Neural cell (in vitro differentiated cells): ENCODE data around the gene RFTN1. TPM values are rescaled to one million over a fixed set of nuclear protein-coding genes. Genes with fewer than 3 reads are reported as not detected.

Experiments
- H2AFZ ChIP-seq: fragments of 200-600, 300-800 bp; sonication (generic), shearing (Covaris generic); 2 replicates; pipeline ENCODE4 v1.6.0; 2014; ENCODE audit warnings: low read depth, mild to moderate bottlenecking, antibody characterized with exemption, low read length, moderate library complexity
- H3F3A ChIP-seq: fragments of 200-600 bp; shearing (Covaris generic); 2 replicates; pipeline ENCODE4 v1.6.1; 2016; ENCODE audit warnings: mild to moderate bottlenecking, moderate library complexity, mixed read lengths, antibody characterized with exemption, low read length; ENCODE audit not compliant: insufficient read depth, poor library complexity, severe bottlenecking
- H3K27ac ChIP-seq: fragments of 200-600, 300-800 bp; sonication (generic), shearing (Covaris generic); 2 replicates; pipeline ENCODE4 v1.5.1; 2014; ENCODE audit warnings: mild to moderate bottlenecking, low read length, moderate library complexity
- H3K27me3 ChIP-seq: fragments of 300-800, 200-600 bp; sonication (generic), shearing (Covaris generic); 2 replicates; pipeline ENCODE4 v1.6.0; 2014; ENCODE audit warnings: mild to moderate bottlenecking, low read depth, low read length, moderate library complexity; ENCODE audit not compliant: insufficient read depth
- H3K36me3 ChIP-seq: fragments of 300-800, 200-600 bp; sonication (generic), shearing (Covaris generic); 2 replicates; pipeline ENCODE4 v1.5.1; 2014; ENCODE audit warnings: mild to moderate bottlenecking, antibody characterized with exemption, low read length, moderate library complexity; ENCODE audit not compliant: insufficient read depth
- H3K4me2 ChIP-seq: fragments of 300-800, 200-600 bp; sonication (generic), shearing (Covaris generic); 2 replicates; pipeline ENCODE4 v1.6.0; 2014; ENCODE audit warnings: mild to moderate bottlenecking, low read length
- H3K4me3 ChIP-seq: fragments of 300-800, 200-600 bp; sonication (generic), shearing (Covaris generic); 2 replicates; pipeline ENCODE4 v1.5.1; 2014; ENCODE audit warnings: mild to moderate bottlenecking, low read length, moderate library complexity
- H3K79me2 ChIP-seq: fragments of 200-600 bp; shearing (Covaris generic); replicated peaks from 2 replicates; pipeline ENCODE4 v1.6.0; 2014; ENCODE audit warnings: mild to moderate bottlenecking, low read length, moderate library complexity; ENCODE audit not compliant: insufficient read depth
- H3K9ac ChIP-seq: fragments of 300-800, 200-600 bp; sonication (generic), shearing (Covaris generic); 2 replicates; pipeline ENCODE4 v1.6.1; 2016; ENCODE audit warnings: mild to moderate bottlenecking, low read length, mixed read lengths
- H3K9me2 ChIP-seq: fragments of 200-600 bp; shearing (Covaris generic); 2 replicates; pipeline ENCODE4 v1.6.1; 2016; ENCODE audit warnings: mild to moderate bottlenecking, low read length, mixed read lengths; ENCODE audit not compliant: insufficient read depth
- H3K9me3 ChIP-seq: fragments of 200-600, 300-800 bp; sonication (generic), shearing (Covaris generic); 2 replicates; pipeline ENCODE4 v1.6.1; 2016; ENCODE audit warnings: mild to moderate bottlenecking, mixed run types, low read length, moderate library complexity, mixed read lengths
- H4K20me1 ChIP-seq: fragments of 200-600 bp; shearing (Covaris generic); 2 replicates; pipeline ENCODE4 v1.6.1; 2016; ENCODE audit warnings: mild to moderate bottlenecking, mixed run types; ENCODE audit not compliant: insufficient read depth
- CTCF ChIP-seq: fragments of 450-650 bp; IDR thresholded peaks from 2 replicates; pipeline ENCODE4 v1.5.1; 2014; ENCODE audit warnings: antibody characterized with exemption, mild to moderate bottlenecking, moderate library complexity; ENCODE audit not compliant: poor library complexity, severe bottlenecking
- EP300 ChIP-seq: fragments of 450-650 bp; conservative IDR thresholded peaks from 2 replicates; pipeline ENCODE4 v1.6.1; 2014; ENCODE audit warnings: antibody characterized with exemption, mild to moderate bottlenecking, moderate library complexity; ENCODE audit not compliant: poor library complexity, severe bottlenecking
- EZH2 ChIP-seq: fragments of 200-600, 300-800 bp; shearing (Covaris generic), sonication (generic); IDR thresholded peaks from 2 replicates; pipeline ENCODE4 v1.6.1; 2014; ENCODE audit warnings: antibody characterized with exemption, low read length, borderline replicate concordance, mild to moderate bottlenecking; ENCODE audit not compliant: insufficient read depth, poor library complexity, severe bottlenecking
- MXI1 ChIP-seq: fragments of 450-650 bp; conservative IDR thresholded peaks from 2 replicates; pipeline ENCODE4 v1.6.1; 2014; ENCODE audit warnings: antibody characterized with exemption, mild to moderate bottlenecking; ENCODE audit not compliant: poor library complexity, severe bottlenecking
- POLR2AphosphoS5 ChIP-seq: IDR thresholded peaks from 2 replicates; pipeline ENCODE4 v1.6.1; 2012
- RAD21 ChIP-seq: fragments of 450-650 bp; conservative IDR thresholded peaks from 2 replicates; pipeline ENCODE4 v1.6.1; 2014; ENCODE audit warnings: antibody characterized with exemption, mild to moderate bottlenecking, moderate library complexity
- REST ChIP-seq: IDR thresholded peaks from 2 replicates; pipeline ENCODE4 v1.6.1; 2012; ENCODE audit warnings: borderline replicate concordance
- SMC3 ChIP-seq: fragments of 450-650 bp; conservative IDR thresholded peaks from 2 replicates; pipeline ENCODE4 v1.6.1; 2014; ENCODE audit warnings: antibody characterized with exemption, mild to moderate bottlenecking, moderate library complexity; ENCODE audit not compliant: poor library complexity
- TAF1 ChIP-seq: IDR thresholded peaks from 2 replicates; pipeline ENCODE4 v1.6.1; 2012; ENCODE audit warnings: low read depth
- polyA plus RNA-seq: library from polyadenylated mRNA; depleted of rRNA; stranded (reverse); fragments of >200 nt; gene quantifications from 2 replicates; pipeline ENCODE4 v1.2.3, GENCODE V29; 2014

RFTN1 gene
- polyA plus RNA-seq, 1 donor from 2014 or later = 36.8 TPM

- no peak for TF ChIP-seq CTCF
- no peak for TF ChIP-seq POLR2AphosphoS5
- TF ChIP-seq RAD21 = no peak
- TF ChIP-seq MXI1 = no peak
- TF ChIP-seq EZH2 = no peak
- no peak for TF ChIP-seq SMC3
- no peak for TF ChIP-seq REST
- TF ChIP-seq EP300 = no peak
- no peak for TF ChIP-seq TAF1
- no peak overlapping the region for H2AFZ ChIP-seq
- no peaks in the 10 kb centered on the region for H3K27me3 ChIP-seq
- no peaks in the 10 kb centered on the region for H3K9me3 ChIP-seq
- no peak overlapping the region for H3K4me3 ChIP-seq
- no peaks in the 10 kb centered on the region for H3K9me2 ChIP-seq
- H3K9ac ChIP-seq = no peak overlapping the region
- no peaks in the 10 kb centered on the region for H3K36me3 ChIP-seq
- no peak overlapping the region for H3K27ac ChIP-seq
- no peaks in the 10 kb centered on the region for H3F3A ChIP-seq
- H3K79me2 ChIP-seq = no peaks in the 10 kb centered on the region
- no peaks in the 10 kb centered on the region for H4K20me1 ChIP-seq
- no peak overlapping the region for H3K4me2 ChIP-seq
Observed at GRCh38 chr3:16496408-16497222, 16.9 kb downstream of the RFTN1 start.

- no peak for TF ChIP-seq REST
- TF ChIP-seq CTCF = no peak
- TF ChIP-seq EP300 = no peak
- no peak for TF ChIP-seq MXI1
- no peak for TF ChIP-seq EZH2
- no peak for TF ChIP-seq SMC3
- no peak for TF ChIP-seq POLR2AphosphoS5
- TF ChIP-seq RAD21 = no peak
- no peak for TF ChIP-seq TAF1
- H3K79me2 ChIP-seq = no peaks in the 10 kb centered on the region
Observed at GRCh38 chr3:16496008-16496407, 17.5 kb downstream of the RFTN1 start.

More at GRCh38 chr3:16496008-16496407, 17.5 kb downstream of the RFTN1 start:
- Histone ChIP-seq H3K4me2 (no peak overlapping the region), H3K27me3 (no peaks in the 10 kb centered on the region), H3K9me3 (no peaks in the 10 kb centered on the region), H2AFZ (no peak overlapping the region), H3K9me2 (no peaks in the 10 kb centered on the region), H3F3A (no peaks in the 10 kb centered on the region), H3K36me3 (no peaks in the 10 kb centered on the region), H3K9ac (no peak overlapping the region), H3K27ac (no peak overlapping the region), H3K4me3 (no peak overlapping the region), H4K20me1 (no peaks in the 10 kb centered on the region)
